Measurements from ENCODE around the gene EFHC1. TPM values are rescaled to one million over a fixed set of nuclear protein-coding genes. Genes with fewer than 3 reads are reported as not detected.

EFHC1 gene
- polyA plus RNA-seq, 1 donor (not counting 4 experiments of a cell fraction or from before 2014, with no cell fraction given) = 20.5 TPM

- H3K4me3 ChIP-seq (ENCODE audit: control insufficient read depth in 2 of 3, extremely low read depth in 1 of 3, insufficient read depth in 2 of 3, low read depth in 1 of 3, low read length in 3 of 3) = no peak overlapping the region
- H2AFZ ChIP-seq (ENCODE audit: control insufficient read depth, low read length) = no peak overlapping the region
- no peak overlapping the region for H3K9ac ChIP-seq (ENCODE audit: control insufficient read depth, extremely low read depth, insufficient read depth, low read length)
- H4K20me1 ChIP-seq (ENCODE audit: control insufficient read depth, extremely low read depth, insufficient read depth, low read length) = no peaks in the 10 kb centered on the region
- no peak for FAIRE-seq
- no peaks in the 10 kb centered on the region for H3K9me1 ChIP-seq (ENCODE audit: control insufficient read depth, extremely low read depth, insufficient read depth, low read length)
- dilution Hi-C loops (cut with MboI; ENCODE audit: extremely low pct_ligation_motif_present, low sequenced_read_pairs) = loop anchor here (25.0 kb wide), 1 partner anchor 262 kb away; the partner anchor contains the start of gene TMEM14A
- no peaks in the 10 kb centered on the region for H3K79me2 ChIP-seq (ENCODE audit: control insufficient read depth, insufficient read depth, low read length)
- TF ChIP-seq CTCF (optimal IDR thresholded peaks at IDR 0.05 in 1 of 3, IDR thresholded peaks at IDR 0.05 in 1 of 3, conservative IDR thresholded peaks at IDR 0.05 in 1 of 3; ENCODE audit: extremely low read depth in 1 of 3, insufficient read depth in 2 of 3, low read length in 3 of 3) (no peak), EZH2 (IDR thresholded peaks at IDR 0.05; ENCODE audit: low read length) (no peak)
- H3K27me3 ChIP-seq (ENCODE audit: control insufficient read depth, extremely low read depth, insufficient read depth, low read length) = no peaks in the 10 kb centered on the region
- H3K36me3 ChIP-seq (ENCODE audit: control insufficient read depth in 2 of 2, extremely low read depth in 1 of 2, insufficient read depth in 2 of 2, low read length in 2 of 2) = no peaks in the 10 kb centered on the region
- DNase-seq (ENCODE audit: low read depth, low spot score) = no peak
- H3K4me2 ChIP-seq (ENCODE audit: control insufficient read depth, extremely low read depth, insufficient read depth, low read depth, low read length) = no peak overlapping the region
- H3K27ac ChIP-seq (ENCODE audit: control insufficient read depth, insufficient read depth, low read length) = no peak overlapping the region
- H3K4me1 ChIP-seq (ENCODE audit: control insufficient read depth, extremely low read depth, insufficient read depth, low read length) = peaks cover 11% of the 10 kb centered on the region
- no peaks in the 10 kb centered on the region for H3K9me3 ChIP-seq (ENCODE audit: control insufficient read depth, low read depth, low read length)
Measured at GRCh38 chr6:52400313-52401041, 19.7 kb upstream of the EFHC1 start.

- H3K36me3 ChIP-seq (ENCODE audit: control insufficient read depth in 2 of 2, extremely low read depth in 1 of 2, insufficient read depth in 2 of 2, low read length in 2 of 2) = no peaks in the 10 kb centered on the region
- peaks cover 11% of the 10 kb centered on the region for H3K4me1 ChIP-seq (ENCODE audit: control insufficient read depth, extremely low read depth, insufficient read depth, low read length)
- no peak overlapping the region for H3K4me2 ChIP-seq (ENCODE audit: control insufficient read depth, extremely low read depth, insufficient read depth, low read depth, low read length)
- no peaks in the 10 kb centered on the region for H3K27me3 ChIP-seq (ENCODE audit: control insufficient read depth, extremely low read depth, insufficient read depth, low read length)
- no peaks in the 10 kb centered on the region for H4K20me1 ChIP-seq (ENCODE audit: control insufficient read depth, extremely low read depth, insufficient read depth, low read length)
- no peak overlapping the region for H3K27ac ChIP-seq (ENCODE audit: control insufficient read depth, insufficient read depth, low read length)
- no peak for FAIRE-seq
- H2AFZ ChIP-seq (ENCODE audit: control insufficient read depth, low read length) = no peak overlapping the region
- no peaks in the 10 kb centered on the region for H3K9me1 ChIP-seq (ENCODE audit: control insufficient read depth, extremely low read depth, insufficient read depth, low read length)
- H3K4me3 ChIP-seq (ENCODE audit: control insufficient read depth in 2 of 3, extremely low read depth in 1 of 3, insufficient read depth in 2 of 3, low read depth in 1 of 3, low read length in 3 of 3) = no peak overlapping the region
- no peak overlapping the region for H3K9ac ChIP-seq (ENCODE audit: control insufficient read depth, extremely low read depth, insufficient read depth, low read length)
- dilution Hi-C loops (cut with MboI; ENCODE audit: extremely low pct_ligation_motif_present, low sequenced_read_pairs) = loop anchor here (25.0 kb wide), 1 partner anchor 259 kb away; the partner anchor contains the start of gene TMEM14A
- H3K9me3 ChIP-seq (ENCODE audit: control insufficient read depth, low read depth, low read length) = no peaks in the 10 kb centered on the region
- H3K79me2 ChIP-seq (ENCODE audit: control insufficient read depth, insufficient read depth, low read length) = no peaks in the 10 kb centered on the region
- TF ChIP-seq CTCF (optimal IDR thresholded peaks at IDR 0.05 in 1 of 3, IDR thresholded peaks at IDR 0.05 in 1 of 3, conservative IDR thresholded peaks at IDR 0.05 in 1 of 3; ENCODE audit: extremely low read depth in 1 of 3, insufficient read depth in 2 of 3, low read length in 3 of 3) (no peak), EZH2 (IDR thresholded peaks at IDR 0.05; ENCODE audit: low read length) (no peak)
- DNase-seq (ENCODE audit: low read depth, low spot score) = no peak
Measured at GRCh38 chr6:52403086-52403485, 17.1 kb upstream of the EFHC1 start.

All from keratinocyte (primary cell).